AG04449 (cell line): Measurements from ENCODE around the gene MMP25.
"Not testable (repeated sequence)": the region's sequence is repeated elsewhere in the genome, so short reads cannot be mapped to it uniquely, and the experiment has no call there.

Source experiments
- CTCF ChIA-PET: fragments of 350-600 bp; formaldehyde crosslinking; extraction: SDS; loops from one replicate; lab custom pipeline; 2021; ENCODE audit warnings: antibody characterized with exemption; lab: Yijun Ruan, JAX
- POLR2A ChIA-PET: fragments of 400-600, 350-600 bp; formaldehyde crosslinking; extraction: SDS; loops from one replicate; lab custom pipeline; 2020; ENCODE audit warnings: antibody characterized with exemption, inconsistent platforms; lab: Yijun Ruan, JAX
- DNase-seq: peaks from one replicate; pipeline ENCODE4 v3.0.0-alpha.2; 2010; ENCODE audit warnings: low read depth, low spot score
- H3K4me3 ChIP-seq: 2 replicates; pipeline ENCODE4 v1.5.1; 2011; ENCODE audit warnings: low read depth, mild to moderate bottlenecking, control low read depth, low read length
- CTCF ChIP-seq: IDR thresholded peaks from one replicate; pipeline ENCODE4 v1.5.1; 2011; ENCODE audit warnings: mild to moderate bottlenecking, moderate library complexity, low read length, control low read depth, inconsistent platforms; ENCODE audit not compliant: insufficient read depth; ENCODE audit errors: missing control alignments

MMP25 gene

DNA sequence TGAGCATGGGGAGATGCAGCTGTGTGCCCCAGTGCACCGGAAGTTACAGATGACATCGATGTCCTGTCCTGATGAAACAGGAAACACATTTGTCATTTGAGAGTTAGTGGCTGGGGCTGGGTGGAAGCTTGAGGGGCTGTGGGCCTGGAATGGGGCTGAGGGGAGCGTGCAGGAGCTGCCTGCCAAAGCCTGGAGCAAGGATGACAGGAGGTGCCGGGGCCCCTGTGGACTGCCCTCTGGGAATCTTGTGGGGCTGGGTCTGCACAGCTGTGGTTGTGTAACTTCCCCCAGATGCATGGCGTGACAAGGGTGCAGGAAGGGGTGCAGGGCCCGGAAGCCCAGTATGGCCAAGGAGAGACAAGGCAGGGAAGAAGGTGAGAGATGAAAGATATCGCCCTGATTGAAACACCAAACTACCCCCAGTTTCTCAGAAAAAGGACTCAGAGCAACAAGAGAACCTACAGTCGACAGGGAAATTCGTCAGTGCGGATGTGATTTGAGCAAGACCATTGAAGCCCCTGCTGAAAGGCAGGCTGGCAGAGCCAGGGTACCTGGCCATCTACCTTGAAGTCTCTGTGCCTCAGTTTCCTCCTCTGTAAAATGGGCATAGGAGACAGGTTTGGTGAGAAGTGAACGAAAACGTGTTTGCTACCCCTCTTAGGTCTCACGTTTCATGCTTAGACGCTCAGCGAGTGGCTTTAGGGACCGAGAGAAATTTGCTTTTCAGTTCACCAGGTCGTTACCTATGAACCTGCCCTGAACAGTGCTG, 8.8 kb downstream of the MMP25 start:
- ChIA-PET POLR2A (no interaction called here), CTCF (no interaction called here)
- DNase-seq, result no peak
- no peak for TF ChIP-seq CTCF
- H3K4me3 ChIP-seq, result no peak overlapping the region

- DNase-seq, H3K4me3 ChIP-seq, POLR2A ChIA-PET, CTCF ChIA-PET: not testable (repeated sequence)
Observed at GRCh38 chr16:3055734-3056115, 9.4 kb downstream of the MMP25 start.

DNA sequence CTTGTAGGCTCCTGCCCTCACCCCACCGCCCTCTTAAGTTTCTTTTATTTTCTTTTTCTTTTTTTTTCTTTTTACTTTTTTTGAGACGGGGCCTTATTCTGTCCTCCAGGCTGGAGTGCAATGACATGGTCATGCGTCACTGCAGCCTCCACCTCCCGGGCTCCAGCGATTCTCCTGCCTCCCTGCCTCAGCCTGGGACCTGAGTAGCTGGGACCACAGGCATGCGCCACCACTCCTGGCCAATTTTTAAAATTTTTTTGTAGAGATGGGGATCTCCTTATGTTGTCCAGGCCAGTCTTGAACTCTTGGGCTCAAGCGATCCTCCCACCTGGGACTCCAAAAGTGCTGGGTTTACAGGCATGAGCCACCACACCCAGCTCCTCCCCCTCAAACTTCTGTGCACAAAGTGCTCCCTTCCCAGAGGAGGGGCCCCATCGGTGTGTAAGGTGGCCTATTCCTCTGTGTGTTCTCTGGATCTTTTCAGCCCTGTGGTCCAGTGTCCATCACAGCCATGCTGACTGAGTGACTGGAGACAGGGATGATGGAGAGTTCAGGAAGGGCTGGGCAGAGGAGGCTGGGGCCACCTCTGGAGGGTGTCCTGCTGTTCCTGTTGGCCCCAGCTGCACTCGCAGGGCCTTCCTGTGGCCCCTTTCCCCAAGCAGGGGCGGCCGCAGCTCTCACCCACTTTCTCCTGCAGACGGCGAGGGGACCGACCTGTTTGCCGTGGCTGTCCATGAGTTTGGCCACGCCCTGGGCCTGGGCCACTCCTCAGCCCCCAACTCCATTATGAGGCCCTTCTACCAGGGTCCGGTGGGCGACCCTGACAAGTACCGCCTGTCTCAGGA, 10.2 kb downstream of the MMP25 start:
- CTCF ChIA-PET, result interaction anchor here (0.6 to 5.0 kb wide), 4 partner anchors 14 to 251 kb away, joined by 3 to 88 read pairs (median 12); no protein-coding TSS in a partner anchor
- POLR2A ChIA-PET, result no interaction called here
- DNase-seq, result no peak
- TF ChIP-seq CTCF, result no peak
- no peak overlapping the region for H3K4me3 ChIP-seq

- POLR2A ChIA-PET, result no interaction called here
- H3K4me3 ChIP-seq, result peak overlapping the region; percentile 81
- DNase-seq, result no peak
- no peak for TF ChIP-seq CTCF
- CTCF ChIA-PET, result interaction anchor here (1.0 to 5.0 kb wide), 13 partner anchors 9 to 111 kb away, joined by 3 to 88 read pairs (median 9); no protein-coding TSS in a partner anchor
Observed at GRCh38 chr16:3057181-3058138, 11.1 kb downstream of the MMP25 start.

DNA sequence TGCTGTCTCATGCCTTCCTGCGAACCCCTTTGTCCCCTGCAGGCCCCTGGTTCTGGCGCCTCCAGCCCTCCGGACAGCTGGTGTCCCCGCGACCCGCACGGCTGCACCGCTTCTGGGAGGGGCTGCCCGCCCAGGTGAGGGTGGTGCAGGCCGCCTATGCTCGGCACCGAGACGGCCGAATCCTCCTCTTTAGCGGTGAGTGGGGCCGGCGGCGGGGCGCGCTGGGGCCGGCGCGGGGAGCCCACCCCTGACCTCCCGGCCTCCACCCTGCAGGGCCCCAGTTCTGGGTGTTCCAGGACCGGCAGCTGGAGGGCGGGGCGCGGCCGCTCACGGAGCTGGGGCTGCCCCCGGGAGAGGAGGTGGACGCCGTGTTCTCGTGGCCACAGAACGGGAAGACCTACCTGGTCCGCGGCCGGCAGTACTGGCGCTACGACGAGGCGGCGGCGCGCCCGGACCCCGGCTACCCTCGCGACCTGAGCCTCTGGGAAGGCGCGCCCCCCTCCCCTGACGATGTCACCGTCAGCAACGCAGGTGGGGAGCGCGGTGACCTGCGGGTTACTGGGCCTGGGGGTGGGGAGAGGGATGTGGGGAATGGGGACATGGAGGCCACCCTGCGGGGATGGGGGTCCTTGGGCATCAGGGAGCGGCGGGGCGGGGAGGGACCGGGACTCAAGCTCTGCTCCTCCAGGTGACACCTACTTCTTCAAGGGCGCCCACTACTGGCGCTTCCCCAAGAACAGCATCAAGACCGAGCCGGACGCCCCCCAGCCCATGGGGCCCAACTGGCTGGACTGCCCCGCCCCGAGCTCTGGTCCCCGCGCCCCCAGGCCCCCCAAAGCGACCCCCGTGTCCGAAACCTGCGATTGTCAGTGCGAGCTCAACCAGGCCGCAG, 12.0 kb downstream of the MMP25 start:
- peak overlapping the region; percentile 81 for H3K4me3 ChIP-seq
- POLR2A ChIA-PET, result interaction anchor here (1.3 to 1.7 kb wide), 2 partner anchors 70 to 77 kb away, joined by 4 to 5 read pairs; partner anchors contain the start of gene ZNF213
- CTCF ChIA-PET, result interaction anchor here (0.7 to 5.0 kb wide), 30 partner anchors 9 to 126 kb away, joined by 3 to 88 read pairs (median 6); partner anchors contain the start of gene ZNF205
- DNase-seq, result no peak
- TF ChIP-seq CTCF, result no peak
